LNCaP clone FGC (cell line): ENCODE results near the gene SMIM23.

ENCODE experiments used
- DNase-seq: peaks from one replicate; pipeline ENCODE4 v3.0.0-alpha.2; 2011; ENCODE audit warnings: low read depth
- H3K4me3 ChIP-seq: 2 replicates; pipeline ENCODE4 v1.5.1; 2011; ENCODE audit warnings: mild to moderate bottlenecking, low read depth, low read length, control low read depth
- TF ChIP-seq, protein P1 (sequence below): IDR thresholded peaks from 2 replicates; pipeline ENCODE4 v1.5.1; 2012; ENCODE audit warnings: mild to moderate bottlenecking; ENCODE audit not compliant: control insufficient read depth, insufficient read depth; ENCODE audit errors: extremely low read depth

Gene SMIM23

DNA sequence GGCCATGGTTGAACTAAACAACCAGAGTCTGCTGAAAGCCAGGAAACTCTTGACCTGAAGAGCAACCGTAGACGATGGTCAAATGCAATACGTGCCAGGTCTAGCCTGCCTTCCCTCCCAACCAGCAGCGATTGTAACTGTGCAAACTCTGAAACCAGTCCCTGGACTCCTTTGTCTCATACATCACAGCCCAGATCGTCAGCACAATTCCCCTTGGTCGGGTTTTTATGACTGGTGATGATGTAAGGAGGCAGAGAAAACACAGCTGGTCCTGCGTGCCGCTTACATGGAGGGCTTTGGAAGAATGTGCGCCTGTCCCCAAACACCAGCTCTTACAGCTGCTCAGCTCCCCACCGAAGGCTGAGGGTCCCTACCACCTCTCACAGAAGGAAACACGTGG is 24.6 kb downstream of the SMIM23 start:
- TF ChIP-seq, protein P1, sequence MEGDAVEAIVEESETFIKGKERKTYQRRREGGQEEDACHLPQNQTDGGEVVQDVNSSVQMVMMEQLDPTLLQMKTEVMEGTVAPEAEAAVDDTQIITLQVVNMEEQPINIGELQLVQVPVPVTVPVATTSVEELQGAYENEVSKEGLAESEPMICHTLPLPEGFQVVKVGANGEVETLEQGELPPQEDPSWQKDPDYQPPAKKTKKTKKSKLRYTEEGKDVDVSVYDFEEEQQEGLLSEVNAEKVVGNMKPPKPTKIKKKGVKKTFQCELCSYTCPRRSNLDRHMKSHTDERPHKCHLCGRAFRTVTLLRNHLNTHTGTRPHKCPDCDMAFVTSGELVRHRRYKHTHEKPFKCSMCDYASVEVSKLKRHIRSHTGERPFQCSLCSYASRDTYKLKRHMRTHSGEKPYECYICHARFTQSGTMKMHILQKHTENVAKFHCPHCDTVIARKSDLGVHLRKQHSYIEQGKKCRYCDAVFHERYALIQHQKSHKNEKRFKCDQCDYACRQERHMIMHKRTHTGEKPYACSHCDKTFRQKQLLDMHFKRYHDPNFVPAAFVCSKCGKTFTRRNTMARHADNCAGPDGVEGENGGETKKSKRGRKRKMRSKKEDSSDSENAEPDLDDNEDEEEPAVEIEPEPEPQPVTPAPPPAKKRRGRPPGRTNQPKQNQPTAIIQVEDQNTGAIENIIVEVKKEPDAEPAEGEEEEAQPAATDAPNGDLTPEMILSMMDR: no peak
- DNase-seq: no peak
- no peak overlapping the region for H3K4me3 ChIP-seq

GRCh38 chr5:171813270-171813669 is 27.7 kb downstream of the SMIM23 start:
- H3K4me3 ChIP-seq: no peak overlapping the region
- TF ChIP-seq, protein P1: no peak
- DNase-seq: no peak

GRCh38 chr5:171813813-171814490 is 28.3 kb downstream of the SMIM23 start:
- TF ChIP-seq, protein P1: no peak
- no peak overlapping the region for H3K4me3 ChIP-seq
- DNase-seq: no peak

GRCh38 chr5:171816666-171817065 is 31.0 kb downstream of the SMIM23 start:
- TF ChIP-seq, protein P1: no peak

GRCh38 chr5:171820561-171820960 is 34.9 kb downstream of the SMIM23 start:
- TF ChIP-seq, protein P1: no peak

More at GRCh38 chr5:171816666-171817065, 31.0 kb downstream of the SMIM23 start:
- peak; percentile 1 for DNase-seq
- no peak overlapping the region for H3K4me3 ChIP-seq

GRCh38 chr5:171821286-171821685 is 35.7 kb downstream of the SMIM23 start:
- no peak for DNase-seq
- no peak overlapping the region for H3K4me3 ChIP-seq
- TF ChIP-seq, protein P1: no peak

More at GRCh38 chr5:171820561-171820960, 34.9 kb downstream of the SMIM23 start:
- no peak for DNase-seq
- no peak overlapping the region for H3K4me3 ChIP-seq

- DNase-seq: no peak
- H3K4me3 ChIP-seq: no peak overlapping the region
- TF ChIP-seq, protein P1: no peak
These were observed 37.7 kb downstream of the SMIM23 start for GRCh38 chr5:171823269-171823668.
